Caco-2 (cell line): ENCODE measurements around the gene NFIC. TPM values are rescaled to one million over a fixed set of nuclear protein-coding genes. Genes with fewer than 3 reads are reported as not detected.

ENCODE experiments used
- BruUV-seq: library from RNA; stranded (reverse); fragments of 400-500 nt; replicated peaks from 2 replicates; lab custom pipeline; 2021; lab: Mats Ljungman, UMichigan
- CTCF ChIA-PET: fragments of 300-600 bp; sonication (Branson Sonifier 250); formaldehyde crosslinking; loops from one replicate; lab custom pipeline; 2022; ENCODE audit warnings: antibody characterized with exemption; lab: Charles Lee
- POLR2A ChIA-PET: fragments of 300-600 bp; sonication (Branson Sonifier 250); formaldehyde crosslinking; loops from one replicate; lab custom pipeline; 2022; ENCODE audit warnings: antibody characterized with exemption; lab: Charles Lee
- DNase-seq, 2 experiments: peaks; one replicate each; pipeline versions ENCODE4 v3.0.0 to v3.0.0-alpha.2; 2020 to 2022
- H3K27me3 ChIP-seq: replicated peaks from 2 replicates; pipeline ENCODE4 v1.6.0; 2011; ENCODE audit warnings: low read length; ENCODE audit not compliant: control insufficient read depth, insufficient read depth
- H3K36me3 ChIP-seq: 2 replicates; pipeline ENCODE4 v1.5.1; 2011; ENCODE audit warnings: low read length; ENCODE audit not compliant: control insufficient read depth, insufficient read depth
- H3K4me1 ChIP-seq: fragments of 250-450 bp; sonication (Bioruptor Pico); 2 replicates; pipeline ENCODE4 v1.5.1; 2020; ENCODE audit warnings: mild to moderate bottlenecking
- H3K4me3 ChIP-seq: 2 replicates; pipeline ENCODE4 v1.5.1; 2011; ENCODE audit warnings: low read depth, mild to moderate bottlenecking, control low read depth, low read length
- H3K9me3 ChIP-seq: fragments of 250-450 bp; sonication (Bioruptor Pico); 2 replicates; pipeline ENCODE4 v1.5.1; 2020; ENCODE audit warnings: mild to moderate bottlenecking, moderate library complexity
- H3K27ac Mint-ChIP-seq: one replicate; pipeline ENCODE4 v1.8.0; 2022; ENCODE audit warnings: mixed read lengths; ENCODE audit not compliant: unreplicated experiment
- H3K27me3 Mint-ChIP-seq: one replicate; pipeline ENCODE4 v1.8.0; 2022; ENCODE audit warnings: mixed read lengths; ENCODE audit not compliant: insufficient read depth, unreplicated experiment
- H3K36me3 Mint-ChIP-seq: one replicate; pipeline ENCODE4 v1.8.0; 2022; ENCODE audit warnings: mild to moderate bottlenecking, mixed read lengths; ENCODE audit not compliant: insufficient read depth, unreplicated experiment
- H3K4me1 Mint-ChIP-seq: one replicate; pipeline ENCODE4 v1.8.0; 2022; ENCODE audit warnings: low read depth, mixed read lengths; ENCODE audit not compliant: unreplicated experiment
- H3K4me3 Mint-ChIP-seq: one replicate; pipeline ENCODE4 v1.8.0; 2022; ENCODE audit warnings: mild to moderate bottlenecking, moderate library complexity, mixed read lengths; ENCODE audit not compliant: unreplicated experiment
- H3K9me3 Mint-ChIP-seq: one replicate; pipeline ENCODE4 v1.8.0; 2022; ENCODE audit warnings: mixed read lengths; ENCODE audit not compliant: unreplicated experiment
- intact Hi-C: fragments of 100-400 bp; cut with micrococcal nuclease; formaldehyde crosslinking; loops from one replicate; pipeline ENCODE4 v1.10.0; 2022; ENCODE audit not compliant: unreplicated experiment
- total RNA-seq: library from RNA; stranded (reverse); gene quantifications from 2 replicates; pipeline ENCODE4 v1.2.3, GENCODE V29; 2022
- TF ChIP-seq, protein P1 (sequence below), 2 experiments: fragments of 200-600 bp in 1 of 2; IDR thresholded peaks; 1 replicate in 1 of 2; 2 replicates in 1 of 2; pipeline versions ENCODE4 v1.5.1 to v1.8.0; 2011 to 2022; ENCODE audit warnings: antibody characterized with exemption in 1 of 2, control low read depth in 1 of 2, inconsistent platforms in 1 of 2, low read depth in 1 of 2, low read length in 1 of 2, mild to moderate bottlenecking in 1 of 2, moderate library complexity in 1 of 2; ENCODE audit not compliant: insufficient read depth in 1 of 2, severe bottlenecking in 1 of 2, unreplicated experiment in 1 of 2

The NFIC gene
- total RNA-seq, 1 experiment from 2014 or later: 5.1 TPM

DNA sequence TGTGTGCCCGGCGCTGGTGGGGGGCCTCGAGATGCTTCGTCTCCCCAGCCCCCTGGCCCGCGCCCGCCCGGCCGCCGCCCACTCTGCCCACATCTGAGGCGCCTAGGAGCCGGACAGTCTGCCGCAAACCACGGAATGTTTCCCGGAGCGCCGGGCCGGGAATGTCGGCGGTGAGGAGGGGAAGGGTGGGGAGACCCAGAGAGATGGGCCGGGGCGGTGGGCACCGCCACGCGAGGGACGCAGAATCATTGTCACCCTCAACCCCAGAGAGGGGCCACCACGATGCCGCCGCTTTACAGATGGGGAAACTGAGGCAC is 46.1 kb upstream of the NFIC start:
- Histone ChIP-seq H3K27me3 (no peaks in the 10 kb centered on the region), H3K36me3 (no peaks in the 10 kb centered on the region), H3K9me3 (no peaks in the 10 kb centered on the region), H3K4me3 (no peak overlapping the region), H3K4me1 (no peaks in the 10 kb centered on the region)
- ChIA-PET POLR2A (no interaction called here), CTCF (no interaction called here)
- H3K4me1 Mint-ChIP-seq: no peaks in the 10 kb centered on the region
- TF ChIP-seq, protein P1, sequence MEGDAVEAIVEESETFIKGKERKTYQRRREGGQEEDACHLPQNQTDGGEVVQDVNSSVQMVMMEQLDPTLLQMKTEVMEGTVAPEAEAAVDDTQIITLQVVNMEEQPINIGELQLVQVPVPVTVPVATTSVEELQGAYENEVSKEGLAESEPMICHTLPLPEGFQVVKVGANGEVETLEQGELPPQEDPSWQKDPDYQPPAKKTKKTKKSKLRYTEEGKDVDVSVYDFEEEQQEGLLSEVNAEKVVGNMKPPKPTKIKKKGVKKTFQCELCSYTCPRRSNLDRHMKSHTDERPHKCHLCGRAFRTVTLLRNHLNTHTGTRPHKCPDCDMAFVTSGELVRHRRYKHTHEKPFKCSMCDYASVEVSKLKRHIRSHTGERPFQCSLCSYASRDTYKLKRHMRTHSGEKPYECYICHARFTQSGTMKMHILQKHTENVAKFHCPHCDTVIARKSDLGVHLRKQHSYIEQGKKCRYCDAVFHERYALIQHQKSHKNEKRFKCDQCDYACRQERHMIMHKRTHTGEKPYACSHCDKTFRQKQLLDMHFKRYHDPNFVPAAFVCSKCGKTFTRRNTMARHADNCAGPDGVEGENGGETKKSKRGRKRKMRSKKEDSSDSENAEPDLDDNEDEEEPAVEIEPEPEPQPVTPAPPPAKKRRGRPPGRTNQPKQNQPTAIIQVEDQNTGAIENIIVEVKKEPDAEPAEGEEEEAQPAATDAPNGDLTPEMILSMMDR (IDR thresholded peaks at IDR 0.05; ENCODE audit: insufficient read depth in 1 of 2, low read depth in 1 of 2, low read length in 1 of 2, severe bottlenecking in 1 of 2, unreplicated experiment in 1 of 2): no peak
- peaks cover 10% of the 10 kb centered on the region for H3K9me3 Mint-ChIP-seq
- peaks cover 2% of the 10 kb centered on the region for H3K27me3 Mint-ChIP-seq
- no TSS peak for BruUV-seq
- H3K4me3 Mint-ChIP-seq: no peak overlapping the region
- intact Hi-C loops: no loop called here
- H3K27ac Mint-ChIP-seq: no peak overlapping the region
- no peaks in the 10 kb centered on the region for H3K36me3 Mint-ChIP-seq
- DNase-seq: no peak

DNA sequence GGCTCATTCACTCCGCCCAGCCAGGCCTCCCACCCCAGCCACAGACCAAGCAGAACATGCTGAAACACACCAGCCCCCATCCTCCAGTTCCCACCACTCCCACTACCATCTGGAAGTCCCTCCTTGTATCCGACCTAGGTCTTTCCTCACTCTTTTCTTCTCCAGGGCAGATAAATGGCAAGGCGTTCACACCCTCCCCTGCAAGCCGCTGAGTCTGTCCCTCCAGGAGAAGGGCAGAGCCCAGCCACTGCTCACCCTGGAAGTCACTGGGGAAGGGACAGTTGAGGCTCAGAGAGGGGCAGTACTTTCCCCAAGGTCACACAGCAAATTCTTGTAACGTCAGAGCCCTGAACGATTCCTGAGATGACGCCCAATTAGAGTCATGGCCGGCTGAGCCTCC is 45.5 kb upstream of the NFIC start:
- Histone ChIP-seq H3K27me3 (no peaks in the 10 kb centered on the region), H3K4me1 (no peaks in the 10 kb centered on the region), H3K9me3 (no peaks in the 10 kb centered on the region), H3K4me3 (no peak overlapping the region), H3K36me3 (no peaks in the 10 kb centered on the region)
- intact Hi-C loops: no loop called here
- no peak for DNase-seq
- H3K4me3 Mint-ChIP-seq: no peak overlapping the region
- H3K27me3 Mint-ChIP-seq: peaks cover 2% of the 10 kb centered on the region
- no peaks in the 10 kb centered on the region for H3K36me3 Mint-ChIP-seq
- no peak overlapping the region for H3K27ac Mint-ChIP-seq
- TF ChIP-seq, protein P1 (IDR thresholded peaks at IDR 0.05; ENCODE audit: insufficient read depth in 1 of 2, low read depth in 1 of 2, low read length in 1 of 2, severe bottlenecking in 1 of 2, unreplicated experiment in 1 of 2): no peak
- ChIA-PET POLR2A (no interaction called here), CTCF (no interaction called here)
- no TSS peak for BruUV-seq
- H3K4me1 Mint-ChIP-seq: no peaks in the 10 kb centered on the region
- H3K9me3 Mint-ChIP-seq: peaks cover 10% of the 10 kb centered on the region

DNA sequence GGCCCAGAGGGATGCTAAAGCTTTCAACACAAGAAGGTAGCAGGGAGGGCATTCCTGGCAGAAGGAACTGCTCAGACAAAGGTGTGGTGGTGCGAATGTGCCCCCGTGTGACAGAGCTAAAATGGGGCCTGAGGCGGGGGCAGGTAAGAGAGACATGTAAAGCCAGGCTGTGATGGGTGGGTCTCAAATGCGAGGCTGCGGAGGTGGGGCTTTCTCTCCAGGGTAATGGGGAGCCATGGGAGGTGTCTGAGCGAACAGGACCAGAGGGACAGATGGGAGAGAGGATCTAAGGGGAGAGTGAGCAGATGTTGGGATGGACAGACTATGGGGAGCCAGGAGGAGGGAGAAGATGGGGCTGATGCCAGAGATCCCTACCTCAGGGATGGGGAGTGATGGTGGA is 44.7 kb upstream of the NFIC start:
- peaks cover 10% of the 10 kb centered on the region for H3K9me3 Mint-ChIP-seq
- no TSS peak for BruUV-seq
- POLR2A ChIA-PET: no interaction called here
- CTCF ChIA-PET: no interaction called here
- no peaks in the 10 kb centered on the region for H3K27me3 ChIP-seq
- no peaks in the 10 kb centered on the region for H3K4me1 Mint-ChIP-seq
- H3K4me1 ChIP-seq: no peaks in the 10 kb centered on the region
- no peak overlapping the region for H3K4me3 ChIP-seq
- no peak overlapping the region for H3K27ac Mint-ChIP-seq
- no peaks in the 10 kb centered on the region for H3K36me3 ChIP-seq
- intact Hi-C loops: no loop called here
- H3K4me3 Mint-ChIP-seq: no peak overlapping the region
- DNase-seq: no peak
- H3K27me3 Mint-ChIP-seq: peaks cover 2% of the 10 kb centered on the region
- no peaks in the 10 kb centered on the region for H3K9me3 ChIP-seq
- no peaks in the 10 kb centered on the region for H3K36me3 Mint-ChIP-seq
- TF ChIP-seq, protein P1 (IDR thresholded peaks at IDR 0.05; ENCODE audit: insufficient read depth in 1 of 2, low read depth in 1 of 2, low read length in 1 of 2, severe bottlenecking in 1 of 2, unreplicated experiment in 1 of 2): no peak
